Neural progenitor cell (in vitro differentiated cells): ENCODE data around the gene ST8SIA3. TPM values are rescaled to one million over a fixed set of nuclear protein-coding genes. Genes with fewer than 3 reads are reported as not detected.

ENCODE experiments used
- DNase-seq: peaks from one replicate; pipeline ENCODE4 v3.0.0-alpha.2; 2016; ENCODE audit warnings: low spot score
- H2AFZ ChIP-seq: fragments of 200-600 bp; sonication (generic); replicated peaks from 2 replicates; pipeline ENCODE4 v1.6.1; 2016; ENCODE audit warnings: antibody characterized with exemption
- H3F3A ChIP-seq: fragments of 200-600 bp; sonication (generic); 2 replicates; pipeline ENCODE4 v1.6.1; 2016; ENCODE audit warnings: antibody characterized with exemption, low read depth
- H3K27ac ChIP-seq: fragments of 200-600 bp; sonication (generic); 2 replicates; pipeline ENCODE4 v1.5.1; 2016; ENCODE audit warnings: mild to moderate bottlenecking
- H3K27me3 ChIP-seq: fragments of 200-600 bp; sonication (generic); 2 replicates; pipeline ENCODE4 v1.6.1; 2016; ENCODE audit warnings: mild to moderate bottlenecking, moderate library complexity
- H3K36me3 ChIP-seq: fragments of 200-600 bp; sonication (generic); 2 replicates; pipeline ENCODE4 v1.5.1; 2016
- H3K4me1 ChIP-seq: fragments of 200-600 bp; sonication (generic); 2 replicates; pipeline ENCODE4 v1.6.1; 2016; ENCODE audit warnings: mixed run types
- H3K4me2 ChIP-seq: fragments of 200-600 bp; sonication (generic); 2 replicates; pipeline ENCODE4 v1.6.1; 2016
- H3K4me3 ChIP-seq: fragments of 200-600 bp; sonication (generic); 2 replicates; pipeline ENCODE4 v1.5.1; 2016
- H3K79me2 ChIP-seq: fragments of 200-600 bp; sonication (generic); 2 replicates; pipeline ENCODE4 v1.6.1; 2016; ENCODE audit warnings: low read depth
- H3K9ac ChIP-seq: fragments of 200-600 bp; sonication (generic); 2 replicates; pipeline ENCODE4 v1.6.1; 2016
- H3K9me3 ChIP-seq: fragments of 200-600 bp; sonication (generic); 2 replicates; pipeline ENCODE4 v1.5.1; 2016; ENCODE audit warnings: low read depth
- H4K20me1 ChIP-seq: fragments of 200-600 bp; sonication (generic); 2 replicates; pipeline ENCODE4 v1.6.1; 2016; ENCODE audit warnings: low read depth
- H3K27ac Mint-ChIP-seq: 3 replicates; pipeline ENCODE4 v1.8.0; 2021; ENCODE audit warnings: mixed read lengths
- H3K27me3 Mint-ChIP-seq: 2 replicates; pipeline ENCODE4 v1.8.0; 2022; ENCODE audit warnings: low read depth, mild to moderate bottlenecking, inconsistent platforms, moderate library complexity, mixed read lengths; ENCODE audit not compliant: insufficient read depth
- H3K36me3 Mint-ChIP-seq: 3 replicates; pipeline ENCODE4 v1.8.0; 2021; ENCODE audit warnings: mixed read lengths
- H3K4me1 Mint-ChIP-seq: 3 replicates; pipeline ENCODE4 v1.8.0; 2021; ENCODE audit warnings: mixed read lengths
- H3K4me3 Mint-ChIP-seq: 3 replicates; pipeline ENCODE4 v1.8.0; 2021; ENCODE audit warnings: mild to moderate bottlenecking, moderate library complexity, mixed read lengths
- H3K9me3 Mint-ChIP-seq: 3 replicates; pipeline ENCODE4 v1.8.0; 2020; ENCODE audit warnings: mixed read lengths
- CTCF ChIP-seq: fragments of 200-600 bp; sonication (generic); IDR thresholded peaks from 2 replicates; pipeline ENCODE4 v1.5.1; 2017; ENCODE audit warnings: antibody characterized with exemption, mild to moderate bottlenecking
- EZH2 ChIP-seq: fragments of 200-600 bp; sonication (generic); IDR thresholded peaks from 2 replicates; pipeline ENCODE4 v1.6.1; 2017; ENCODE audit warnings: antibody characterized with exemption, mild to moderate bottlenecking, moderate library complexity
- EZH2phosphoT487 ChIP-seq: fragments of 200-600 bp; sonication (generic); IDR thresholded peaks from 2 replicates; pipeline ENCODE4 v1.6.1; 2017; ENCODE audit warnings: antibody characterized with exemption
- total RNA-seq: library from RNA; depleted of rRNA; stranded (reverse); fragments of >200 nt; gene quantifications from 2 replicates; pipeline ENCODE4 v1.2.3, GENCODE V29; 2015; ENCODE audit warnings: low replicate concordance

Gene ST8SIA3
- total RNA-seq, 1 donor from 2014 or later = 1.2 TPM

- no peak overlapping the region for H3K4me2 ChIP-seq
- H3K4me1 ChIP-seq = no peaks in the 10 kb centered on the region
- H3K9ac ChIP-seq = no peak overlapping the region
- no peaks in the 10 kb centered on the region for H3K36me3 ChIP-seq
- H3K4me3 Mint-ChIP-seq = no peak overlapping the region
- TF ChIP-seq EZH2 (no peak), CTCF (no peak), EZH2phosphoT487 (no peak)
- H3K9me3 ChIP-seq = no peaks in the 10 kb centered on the region
- no peaks in the 10 kb centered on the region for H3K27me3 ChIP-seq
- DNase-seq = no peak
- no peak overlapping the region for H3K4me3 ChIP-seq
- H3K9me3 Mint-ChIP-seq = peaks cover 2% of the 10 kb centered on the region
- no peaks in the 10 kb centered on the region for H3K4me1 Mint-ChIP-seq
- H3K27ac Mint-ChIP-seq = no peak overlapping the region
- peaks cover 2% of the 10 kb centered on the region for H3K27me3 Mint-ChIP-seq
- no peaks in the 10 kb centered on the region for H3F3A ChIP-seq
- H3K36me3 Mint-ChIP-seq = no peaks in the 10 kb centered on the region
- H3K27ac ChIP-seq = no peak overlapping the region
- H3K79me2 ChIP-seq = no peaks in the 10 kb centered on the region
- H4K20me1 ChIP-seq = no peaks in the 10 kb centered on the region
- H2AFZ ChIP-seq = no peak overlapping the region
These were observed 18.0 kb upstream of the ST8SIA3 start for GRCh38 chr18:57334383-57334782.

GRCh38 chr18:57336343-57336742, 16.0 kb upstream of the ST8SIA3 start:
- Histone ChIP-seq H4K20me1 (no peaks in the 10 kb centered on the region), H2AFZ (no peak overlapping the region), H3K9ac (no peak overlapping the region), H3K27ac (no peak overlapping the region), H3F3A (no peaks in the 10 kb centered on the region), H3K9me3 (no peaks in the 10 kb centered on the region), H3K4me1 (no peaks in the 10 kb centered on the region), H3K4me2 (no peak overlapping the region), H3K4me3 (no peak overlapping the region), H3K27me3 (no peaks in the 10 kb centered on the region), H3K79me2 (no peaks in the 10 kb centered on the region), H3K36me3 (no peaks in the 10 kb centered on the region)
- Mint-ChIP-seq H3K36me3 (no peaks in the 10 kb centered on the region), H3K4me3 (no peak overlapping the region), H3K27ac (no peak overlapping the region), H3K4me1 (no peaks in the 10 kb centered on the region), H3K27me3 (peaks cover 2% of the 10 kb centered on the region), H3K9me3 (peaks cover 2% of the 10 kb centered on the region)
- TF ChIP-seq CTCF (no peak), EZH2 (no peak)
- no peak for DNase-seq

GRCh38 chr18:57337890-57338289, 14.5 kb upstream of the ST8SIA3 start:
- Histone ChIP-seq H3K79me2 (no peaks in the 10 kb centered on the region), H3K27ac (no peak overlapping the region), H3F3A (no peaks in the 10 kb centered on the region), H3K4me2 (no peak overlapping the region), H4K20me1 (no peaks in the 10 kb centered on the region), H3K27me3 (no peaks in the 10 kb centered on the region), H3K36me3 (no peaks in the 10 kb centered on the region), H3K9me3 (no peaks in the 10 kb centered on the region), H2AFZ (no peak overlapping the region), H3K4me1 (no peaks in the 10 kb centered on the region), H3K9ac (no peak overlapping the region), H3K4me3 (no peak overlapping the region)
- Mint-ChIP-seq H3K27ac (no peak overlapping the region), H3K4me3 (no peak overlapping the region), H3K9me3 (peaks cover 2% of the 10 kb centered on the region), H3K4me1 (no peaks in the 10 kb centered on the region), H3K27me3 (peaks cover 2% of the 10 kb centered on the region), H3K36me3 (no peaks in the 10 kb centered on the region)
- TF ChIP-seq CTCF (no peak), EZH2 (no peak), EZH2phosphoT487 (no peak)
- DNase-seq = no peak

- Histone ChIP-seq H3K27ac (no peak overlapping the region), H3K9ac (no peak overlapping the region), H2AFZ (no peak overlapping the region), H3K4me2 (no peak overlapping the region), H3K4me3 (no peak overlapping the region), H3K9me3 (no peaks in the 10 kb centered on the region), H3F3A (no peaks in the 10 kb centered on the region), H3K36me3 (no peaks in the 10 kb centered on the region), H3K79me2 (no peaks in the 10 kb centered on the region), H3K27me3 (no peaks in the 10 kb centered on the region), H3K4me1 (no peaks in the 10 kb centered on the region), H4K20me1 (no peaks in the 10 kb centered on the region)
- peaks cover 6% of the 10 kb centered on the region for H3K27me3 Mint-ChIP-seq
- no peaks in the 10 kb centered on the region for H3K9me3 Mint-ChIP-seq
- no peaks in the 10 kb centered on the region for H3K4me1 Mint-ChIP-seq
- no peaks in the 10 kb centered on the region for H3K36me3 Mint-ChIP-seq
- DNase-seq = no peak
- no peak overlapping the region for H3K27ac Mint-ChIP-seq
- TF ChIP-seq EZH2phosphoT487 (no peak), CTCF (no peak), EZH2 (no peak)
- H3K4me3 Mint-ChIP-seq = no peak overlapping the region
These were observed 8.5 kb upstream of the ST8SIA3 start for GRCh38 chr18:57343833-57344232.
